ENCODE results near the gene ZNF581.

Gene ZNF581

DNA sequence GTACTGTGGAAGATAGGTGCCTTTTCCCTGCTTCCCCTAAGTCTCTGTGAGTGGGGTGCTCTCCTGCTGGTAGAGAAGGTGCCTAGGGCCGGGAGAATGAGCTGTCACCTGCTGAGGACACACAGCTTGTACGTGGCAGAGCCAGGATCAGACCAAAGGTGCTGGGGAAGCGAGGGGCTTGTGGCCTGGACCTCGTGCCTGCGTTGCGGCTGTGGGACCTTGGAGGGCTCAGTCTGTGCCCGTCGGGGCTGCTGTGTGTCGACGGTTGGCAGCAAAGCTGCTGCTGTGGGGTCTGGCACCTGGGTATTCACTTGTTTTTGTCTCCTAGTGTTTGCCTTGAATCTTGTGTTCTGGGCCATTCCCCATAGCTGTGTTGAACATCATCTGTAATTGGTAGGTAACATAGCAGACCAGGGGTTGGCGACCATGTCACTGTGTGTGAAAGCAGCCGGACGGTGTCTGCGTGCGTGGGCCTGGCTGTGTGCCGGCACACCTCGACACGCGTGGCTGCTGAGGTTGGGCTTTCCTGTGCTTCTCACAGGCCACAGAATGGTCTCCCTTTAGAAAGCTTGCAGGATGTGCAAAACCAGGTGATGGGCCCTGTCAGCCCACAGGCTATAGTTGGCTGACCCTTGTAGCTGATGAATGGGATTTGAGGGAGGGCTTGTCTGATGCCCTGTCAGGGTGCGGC is 20.5 kb downstream of the ZNF581 start:
- H3K36me3 ChIP-seq, result peaks cover 83% of the 10 kb centered on the region
- TF ChIP-seq, protein P1, sequence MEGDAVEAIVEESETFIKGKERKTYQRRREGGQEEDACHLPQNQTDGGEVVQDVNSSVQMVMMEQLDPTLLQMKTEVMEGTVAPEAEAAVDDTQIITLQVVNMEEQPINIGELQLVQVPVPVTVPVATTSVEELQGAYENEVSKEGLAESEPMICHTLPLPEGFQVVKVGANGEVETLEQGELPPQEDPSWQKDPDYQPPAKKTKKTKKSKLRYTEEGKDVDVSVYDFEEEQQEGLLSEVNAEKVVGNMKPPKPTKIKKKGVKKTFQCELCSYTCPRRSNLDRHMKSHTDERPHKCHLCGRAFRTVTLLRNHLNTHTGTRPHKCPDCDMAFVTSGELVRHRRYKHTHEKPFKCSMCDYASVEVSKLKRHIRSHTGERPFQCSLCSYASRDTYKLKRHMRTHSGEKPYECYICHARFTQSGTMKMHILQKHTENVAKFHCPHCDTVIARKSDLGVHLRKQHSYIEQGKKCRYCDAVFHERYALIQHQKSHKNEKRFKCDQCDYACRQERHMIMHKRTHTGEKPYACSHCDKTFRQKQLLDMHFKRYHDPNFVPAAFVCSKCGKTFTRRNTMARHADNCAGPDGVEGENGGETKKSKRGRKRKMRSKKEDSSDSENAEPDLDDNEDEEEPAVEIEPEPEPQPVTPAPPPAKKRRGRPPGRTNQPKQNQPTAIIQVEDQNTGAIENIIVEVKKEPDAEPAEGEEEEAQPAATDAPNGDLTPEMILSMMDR (IDR thresholded peaks at IDR 0.05; ENCODE audit: low read depth, low read length), result no peak
- H3K27ac ChIP-seq, result no peak overlapping the region
- H3K4me3 ChIP-seq (ENCODE audit: low read depth, low read length), result no peak overlapping the region
- no peak for DNase-seq
- H3K9me3 ChIP-seq (ENCODE audit: severe bottlenecking), result no peaks in the 10 kb centered on the region
- H3K27me3 ChIP-seq (ENCODE audit: insufficient read depth, low read depth, severe bottlenecking), result no peaks in the 10 kb centered on the region

DNA sequence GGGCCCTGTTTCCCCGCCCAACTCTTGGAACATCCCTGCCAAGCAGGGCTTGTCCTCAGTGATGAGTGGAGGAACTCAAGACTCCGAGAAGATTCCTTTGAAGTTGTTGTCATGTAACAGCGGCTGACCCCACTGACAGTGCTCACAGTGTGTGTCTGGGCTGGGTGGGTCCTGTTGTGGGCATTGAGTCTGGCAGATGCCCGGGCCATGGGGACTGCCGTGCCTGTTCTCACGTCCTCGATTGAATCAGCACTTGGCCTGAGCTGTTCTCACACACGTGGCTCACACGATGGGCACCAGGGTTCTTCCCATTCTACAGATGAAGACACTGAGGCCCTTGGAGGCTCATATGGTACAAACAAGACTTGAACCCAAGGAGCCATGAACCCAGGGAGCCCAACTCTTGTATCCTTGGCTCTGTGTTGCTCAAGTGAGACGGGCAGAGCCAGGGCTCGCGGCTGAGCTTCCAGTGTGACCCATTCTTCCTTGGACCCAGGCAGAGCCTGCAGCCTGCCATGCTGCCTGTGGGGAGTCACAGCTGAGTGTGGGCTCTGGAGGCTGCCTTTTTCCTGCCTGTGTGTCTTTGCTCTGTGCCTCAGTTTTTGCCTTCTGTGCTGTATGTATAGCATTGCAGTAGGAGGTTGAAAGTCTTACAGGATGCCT is 23.0 kb downstream of the ZNF581 start:
- TF ChIP-seq, protein P1 (IDR thresholded peaks at IDR 0.05; ENCODE audit: low read depth, low read length), result no peak
- H3K4me3 ChIP-seq (ENCODE audit: low read depth, low read length), result no peak overlapping the region
- no peak overlapping the region for H3K27ac ChIP-seq
- no peaks in the 10 kb centered on the region for H3K9me3 ChIP-seq (ENCODE audit: severe bottlenecking)
- H3K27me3 ChIP-seq (ENCODE audit: insufficient read depth, low read depth, severe bottlenecking), result no peaks in the 10 kb centered on the region
- peaks cover 81% of the 10 kb centered on the region for H3K36me3 ChIP-seq
- no peak for DNase-seq

DNA sequence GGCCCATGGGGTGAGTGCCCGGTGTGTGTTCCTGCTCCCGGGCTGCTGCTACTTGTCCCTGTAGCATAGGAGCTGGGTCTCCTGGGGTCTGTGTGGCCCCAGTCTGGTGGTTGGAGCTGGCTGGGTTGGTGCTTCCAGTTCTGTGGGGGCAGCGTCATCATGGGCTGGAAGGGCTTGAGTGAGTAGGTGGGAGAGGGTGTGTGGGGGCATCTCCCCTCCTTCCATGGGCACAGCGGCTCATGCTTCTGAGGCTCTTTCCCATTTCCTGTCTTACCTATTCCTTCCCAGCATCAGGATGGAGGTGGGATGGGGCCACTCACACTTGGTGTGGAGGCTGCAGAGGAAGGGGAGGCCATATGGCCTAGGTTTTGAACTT is 23.5 kb downstream of the ZNF581 start:
- no peak overlapping the region for H3K27ac ChIP-seq
- H3K4me3 ChIP-seq (ENCODE audit: low read depth, low read length), result no peak overlapping the region
- H3K36me3 ChIP-seq, result peaks cover 81% of the 10 kb centered on the region
- H3K27me3 ChIP-seq (ENCODE audit: insufficient read depth, low read depth, severe bottlenecking), result no peaks in the 10 kb centered on the region
- H3K9me3 ChIP-seq (ENCODE audit: severe bottlenecking), result no peaks in the 10 kb centered on the region
- no peak for DNase-seq
- TF ChIP-seq, protein P1 (IDR thresholded peaks at IDR 0.05; ENCODE audit: low read depth, low read length), result no peak

DNA sequence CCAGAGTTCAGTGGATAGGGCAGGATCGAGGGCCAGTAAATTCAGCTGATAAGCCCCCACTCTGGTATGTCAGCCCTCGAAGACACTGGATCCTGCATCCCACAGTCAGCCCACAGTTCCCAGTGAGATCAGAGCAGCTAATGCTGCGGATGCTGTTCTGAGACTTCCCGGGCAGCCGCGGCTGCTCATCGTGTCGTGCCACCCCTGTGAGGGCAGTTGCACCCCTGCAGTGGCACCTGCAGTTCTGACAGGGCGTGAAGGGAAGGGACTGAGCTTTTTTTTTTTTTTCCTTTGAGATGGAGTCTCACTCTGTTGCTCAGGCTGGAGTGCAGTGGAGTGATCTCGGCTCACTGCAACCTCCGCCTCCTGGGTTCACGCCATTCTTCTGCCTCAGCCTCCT is 24.1 kb downstream of the ZNF581 start:
- Histone ChIP-seq H3K36me3 (peaks cover 84% of the 10 kb centered on the region), H3K27ac (no peak overlapping the region), H3K4me3 (ENCODE audit: low read depth, low read length) (no peak overlapping the region), H3K9me3 (ENCODE audit: severe bottlenecking) (no peaks in the 10 kb centered on the region), H3K27me3 (ENCODE audit: insufficient read depth, low read depth, severe bottlenecking) (no peaks in the 10 kb centered on the region)
- TF ChIP-seq, protein P1 (IDR thresholded peaks at IDR 0.05; ENCODE audit: low read depth, low read length), result no peak
- DNase-seq, result no peak

DNA sequence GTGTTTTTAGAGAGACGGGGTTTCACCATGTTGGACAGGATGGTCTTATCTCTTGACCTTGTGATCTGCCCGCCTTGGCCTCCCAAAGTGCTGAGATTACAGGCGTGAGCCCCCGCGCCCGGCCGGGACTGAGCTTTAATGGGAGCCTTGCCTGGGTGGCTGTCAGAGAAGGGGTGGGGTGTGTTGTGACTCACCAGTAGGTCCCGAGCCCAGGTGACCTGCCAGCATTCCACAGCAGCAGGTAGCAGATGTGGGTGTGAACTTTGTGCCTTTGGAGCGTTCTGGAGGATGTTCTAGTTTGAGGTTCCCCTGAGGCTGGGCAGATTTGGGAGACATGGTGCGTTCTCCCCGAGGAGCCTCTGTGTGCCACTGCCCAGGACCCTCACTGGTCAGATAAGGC is 24.5 kb downstream of the ZNF581 start:
- DNase-seq, result no peak
- Histone ChIP-seq H3K9me3 (ENCODE audit: severe bottlenecking) (no peaks in the 10 kb centered on the region), H3K36me3 (peaks cover 82% of the 10 kb centered on the region), H3K27ac (no peak overlapping the region), H3K4me3 (ENCODE audit: low read depth, low read length) (no peak overlapping the region), H3K27me3 (ENCODE audit: insufficient read depth, low read depth, severe bottlenecking) (no peaks in the 10 kb centered on the region)
- TF ChIP-seq, protein P1 (IDR thresholded peaks at IDR 0.05; ENCODE audit: low read depth, low read length), result no peak

All from WERI-Rb-1 (cell line).